GM21390 (cell line): ENCODE results near the gene JPH3.

Source experiments
- ATAC-seq: cut with Tn5 transposase; IDR thresholded peaks from one replicate; pipeline ENCODE4 v1.9.1; 2021; ENCODE audit not compliant: unreplicated experiment

Gene JPH3

DNA sequence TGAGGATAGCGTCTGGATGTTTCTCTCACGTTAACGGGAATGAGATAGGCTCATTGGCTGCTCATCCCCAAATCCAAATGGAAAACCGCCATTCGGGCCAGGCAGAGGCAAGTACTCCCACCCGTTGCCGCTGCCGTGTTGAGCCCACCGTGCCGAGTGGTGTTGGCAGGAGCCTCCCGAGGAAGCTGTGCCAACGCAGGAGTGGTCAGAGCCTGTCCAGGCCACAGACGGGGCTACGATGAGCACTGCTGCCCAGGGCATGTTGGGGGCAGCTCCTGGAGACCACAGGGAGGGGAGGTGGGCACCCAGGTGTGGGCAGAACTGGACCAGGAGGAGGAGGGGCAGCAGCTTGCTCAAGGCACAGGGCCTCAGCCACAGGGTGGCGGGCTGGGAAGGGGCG is 91.5 kb downstream of the JPH3 start:
- no peak for ATAC-seq

DNA sequence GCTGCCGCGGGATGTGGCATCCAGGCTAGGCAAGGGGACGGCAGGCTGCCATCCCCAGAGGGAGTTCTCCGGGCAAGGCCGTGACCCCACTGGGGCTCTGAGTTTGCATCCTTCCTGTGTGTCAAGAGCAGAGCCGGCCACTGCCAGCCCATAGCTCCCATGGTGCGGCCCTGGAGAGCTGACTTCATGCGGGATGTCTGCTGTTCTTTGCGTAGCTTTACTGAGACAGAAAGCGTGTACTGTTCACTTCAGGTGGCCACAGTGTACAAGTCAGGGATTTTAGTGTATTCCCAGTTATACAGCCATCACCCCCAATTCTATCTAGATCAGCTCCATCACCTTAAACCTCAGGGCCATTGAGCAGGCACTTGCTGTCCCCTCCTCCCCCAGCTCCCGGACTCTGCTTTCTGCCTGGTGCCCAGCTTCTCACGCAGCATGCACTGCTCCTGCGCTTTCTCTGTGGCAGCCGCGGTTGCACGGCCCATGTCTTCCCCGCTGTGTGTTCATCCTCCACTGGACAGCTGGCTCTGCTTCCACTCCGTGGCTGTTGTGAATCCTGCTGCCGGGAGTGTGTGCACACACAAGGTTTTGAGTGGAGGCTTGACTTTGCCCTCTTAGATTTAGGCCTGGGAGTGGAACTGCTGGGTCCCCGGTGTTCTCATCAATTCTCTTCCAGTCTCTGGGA is 92.3 kb downstream of the JPH3 start:
- ATAC-seq: no peak

DNA sequence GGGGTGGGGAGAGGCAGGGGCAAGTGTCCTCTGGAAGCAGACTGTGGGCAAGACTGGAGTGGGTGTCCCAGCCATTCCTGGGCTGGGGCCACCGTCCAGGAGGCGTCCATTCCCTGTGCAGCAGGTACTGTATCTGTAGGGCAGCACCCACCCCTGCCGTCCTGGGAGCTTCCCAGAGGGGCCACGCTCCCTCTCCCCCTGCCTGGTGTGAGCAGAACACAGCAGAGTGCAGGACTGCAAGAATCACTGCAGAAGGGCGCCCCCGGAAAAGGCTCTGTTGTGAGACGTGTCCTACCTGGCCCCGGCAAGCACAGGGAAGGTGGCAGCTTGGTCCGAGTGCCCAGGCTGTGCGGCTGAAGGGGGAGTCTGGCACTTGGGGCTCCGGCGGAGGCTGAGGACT is 93.2 kb downstream of the JPH3 start:
- no peak for ATAC-seq

DNA sequence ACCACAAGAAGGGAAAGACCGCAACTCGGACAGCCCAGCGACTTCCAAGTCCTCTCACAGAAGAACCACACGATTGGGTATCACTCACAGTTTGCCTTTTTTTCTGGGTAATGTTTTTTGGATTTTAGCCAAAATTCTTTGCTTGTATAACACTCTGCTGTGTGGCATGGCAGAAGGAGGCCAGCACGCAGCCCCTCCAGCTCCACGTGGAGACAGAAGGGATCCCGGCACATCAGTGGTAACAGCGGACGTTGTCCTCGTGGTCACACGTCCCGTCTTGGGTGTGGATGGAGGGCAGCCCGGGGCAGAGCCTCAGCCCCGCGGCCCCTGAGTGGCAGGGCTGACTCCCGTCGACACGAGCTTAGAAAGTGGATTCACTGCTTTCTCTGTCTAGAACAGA is 94.4 kb downstream of the JPH3 start:
- ATAC-seq: no peak

DNA sequence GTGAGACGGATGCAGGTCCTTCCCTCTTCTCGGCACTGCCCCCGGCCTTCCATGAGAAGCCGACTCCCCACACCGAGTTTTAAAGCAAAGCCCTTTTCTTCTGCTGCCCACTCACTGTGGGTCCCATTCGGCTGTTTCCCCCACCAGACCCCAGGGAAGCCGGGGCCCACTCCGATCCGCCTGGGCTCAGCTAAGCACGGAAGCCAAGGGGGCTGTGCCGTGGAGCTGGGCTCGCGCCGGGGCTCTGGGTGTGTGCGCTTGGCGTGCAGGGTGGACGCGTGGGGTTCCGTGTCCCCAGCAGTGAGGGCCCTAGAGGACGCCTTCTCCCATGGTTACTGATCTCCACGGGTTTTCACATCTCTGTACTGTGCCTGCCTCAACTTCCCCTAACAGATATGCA is 94.9 kb downstream of the JPH3 start:
- ATAC-seq: no peak

DNA sequence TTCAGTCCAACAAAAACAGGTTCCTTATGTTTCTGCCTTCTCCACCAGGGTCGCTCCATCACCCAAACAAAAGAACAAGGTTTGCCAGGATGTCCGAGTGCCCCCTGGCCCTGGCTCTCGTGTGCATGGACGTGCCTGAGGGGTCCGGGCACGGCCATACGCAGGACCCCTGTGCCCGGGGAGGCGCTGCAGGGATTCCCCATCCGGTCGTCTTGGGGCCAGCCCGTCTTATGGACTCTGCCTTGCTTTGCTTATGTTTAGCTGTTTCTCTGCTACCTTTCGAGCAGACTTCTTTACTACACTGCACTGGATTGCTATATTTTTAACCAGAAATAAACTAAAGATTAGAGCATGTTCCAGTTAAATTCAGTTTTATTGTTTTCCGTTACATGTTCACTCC is 95.5 kb downstream of the JPH3 start:
- no peak for ATAC-seq

DNA sequence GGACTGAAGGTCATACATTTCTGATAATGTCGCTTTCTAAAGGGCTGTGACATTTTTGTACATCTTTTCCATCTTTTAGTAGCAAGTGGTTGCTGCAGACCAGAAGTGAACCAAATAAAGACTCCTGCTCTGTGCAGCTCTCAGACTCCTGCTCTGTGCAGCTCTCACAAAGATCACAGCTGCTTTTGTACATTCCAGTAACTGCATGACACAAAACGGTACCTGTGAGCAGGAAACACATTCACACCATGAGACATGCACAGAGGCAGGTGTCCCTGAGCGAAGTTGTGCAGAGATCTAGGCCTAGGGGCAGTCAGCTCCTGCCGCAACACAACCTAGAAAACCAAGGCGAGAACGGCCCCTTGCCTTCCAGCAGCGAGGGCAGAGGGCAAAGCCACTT is 95.9 kb downstream of the JPH3 start:
- ATAC-seq: peak; percentile 58

DNA sequence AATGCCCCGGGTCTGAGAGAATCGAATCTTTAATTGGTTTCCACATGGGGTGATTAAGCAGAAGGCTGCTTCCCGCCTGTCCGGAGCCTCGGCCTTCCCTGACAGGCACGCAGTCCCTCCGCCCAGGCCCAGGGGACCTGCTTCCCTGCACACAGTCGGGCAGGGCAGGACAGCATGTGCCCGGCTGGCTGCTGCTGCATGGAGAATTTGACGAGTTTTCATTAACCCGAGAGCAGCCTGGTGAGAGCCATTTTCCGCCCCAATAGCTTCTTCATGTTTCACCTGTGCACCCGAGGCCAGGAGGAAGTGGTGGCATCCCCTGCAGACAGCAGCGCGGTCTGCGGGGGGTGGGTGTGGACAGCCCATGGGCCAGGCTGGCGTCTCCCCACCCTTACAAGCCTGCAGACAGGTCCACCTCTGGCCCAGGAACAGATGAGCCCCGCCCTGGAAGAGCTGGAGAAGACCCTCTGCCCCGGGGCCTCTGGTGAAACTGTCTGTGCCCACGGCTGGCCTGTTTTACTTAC is 96.4 kb downstream of the JPH3 start:
- ATAC-seq: no peak

DNA sequence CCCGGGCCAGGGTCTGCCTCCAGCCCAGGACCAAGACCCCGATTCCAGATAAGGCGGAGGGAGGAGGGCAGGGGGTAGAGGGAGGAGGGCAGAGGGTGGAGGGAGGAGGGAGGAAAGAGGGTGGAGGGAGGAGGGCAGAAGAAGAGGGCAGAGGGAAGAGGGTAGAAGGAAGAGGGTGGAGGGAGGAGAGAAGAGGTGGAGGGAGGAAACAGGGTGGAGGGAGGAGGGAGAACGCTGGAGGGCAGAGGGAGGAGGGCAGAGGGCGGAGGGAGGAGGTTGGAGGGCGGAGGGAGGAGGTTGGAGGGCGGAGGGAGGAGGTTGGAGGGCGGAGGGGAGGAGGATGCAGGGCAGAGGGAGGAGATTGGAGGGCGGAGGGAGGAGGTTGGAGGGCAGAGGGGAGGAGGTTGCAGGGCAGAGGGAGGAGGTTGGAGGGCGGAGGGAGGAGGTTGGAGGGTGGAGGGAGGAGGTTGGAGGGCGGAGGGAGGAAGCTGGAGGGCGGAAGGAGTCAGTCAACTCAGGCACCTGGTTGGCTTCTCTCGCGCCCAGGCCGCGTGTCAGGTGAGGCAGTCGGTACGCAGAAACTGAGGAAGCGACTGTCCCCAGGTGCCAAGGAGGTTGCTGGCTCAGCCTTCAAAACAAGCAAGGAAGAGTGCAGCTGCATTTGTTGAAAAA is 98.2 kb downstream of the JPH3 start:
- no peak for ATAC-seq

DNA sequence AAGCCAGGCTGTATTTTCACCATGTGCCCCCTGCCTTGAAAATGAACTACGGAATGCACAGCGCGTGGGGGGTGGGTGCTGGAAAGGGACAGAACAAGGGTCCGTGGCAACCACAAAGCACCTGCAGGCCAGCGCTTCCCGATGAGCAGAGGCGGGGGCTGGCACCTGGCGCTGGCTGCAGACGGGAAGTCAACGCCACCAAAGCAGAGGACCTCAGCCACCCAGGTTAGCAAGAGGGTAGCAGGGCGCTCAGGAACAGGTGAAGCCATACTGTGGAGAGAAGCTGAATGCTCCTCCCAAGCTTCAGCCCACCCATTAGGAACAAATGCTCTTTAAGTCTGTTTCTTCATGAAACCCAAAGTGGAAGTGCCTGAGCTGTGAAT is 98.8 kb downstream of the JPH3 start:
- no peak for ATAC-seq

DNA sequence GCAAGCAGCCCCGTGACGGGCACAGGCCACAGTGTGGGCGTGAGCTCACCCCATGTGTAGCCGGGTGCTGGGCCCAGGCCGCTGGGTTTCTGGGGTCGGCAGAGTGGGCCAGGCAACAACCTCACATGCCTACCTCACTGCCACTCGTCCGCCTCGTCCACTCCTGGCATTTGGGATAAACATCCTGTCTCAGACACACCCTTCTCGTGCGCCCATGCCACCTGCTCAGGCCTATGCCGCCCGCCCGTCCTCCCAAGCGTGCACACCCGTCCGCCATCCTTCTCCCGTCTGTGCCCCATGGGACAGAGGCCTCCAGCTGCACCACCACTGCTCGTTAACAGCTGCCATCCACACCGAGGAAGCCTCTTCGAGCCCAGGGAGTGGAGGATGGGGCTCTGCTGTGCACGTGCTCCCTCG is 99.2 kb downstream of the JPH3 start:
- ATAC-seq: no peak

DNA sequence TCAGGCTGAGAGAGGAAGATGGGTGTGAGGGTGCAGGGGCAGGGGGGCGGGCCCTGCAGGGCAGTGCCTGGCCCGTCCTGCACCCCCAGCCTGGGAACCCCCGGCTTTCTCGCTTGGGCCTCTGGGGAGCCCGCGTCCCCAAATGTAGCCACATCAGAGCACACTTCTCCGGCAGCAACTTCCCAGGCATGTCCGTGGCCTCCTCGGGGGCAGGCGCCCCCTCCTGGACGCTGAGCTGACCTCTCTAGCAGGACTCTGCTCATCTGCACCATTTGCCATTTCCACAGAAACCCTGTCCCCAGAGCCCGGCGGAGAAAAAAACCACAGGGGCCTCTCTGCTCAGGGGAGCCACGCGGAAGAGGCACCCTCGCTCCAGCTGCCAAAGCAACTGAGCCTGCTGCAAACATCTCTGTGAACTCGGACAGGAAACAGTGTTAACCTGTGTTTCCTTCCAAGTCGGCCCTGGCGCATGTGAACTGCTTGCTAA is 100.1 kb downstream of the JPH3 start:
- peak; percentile 45 for ATAC-seq

DNA sequence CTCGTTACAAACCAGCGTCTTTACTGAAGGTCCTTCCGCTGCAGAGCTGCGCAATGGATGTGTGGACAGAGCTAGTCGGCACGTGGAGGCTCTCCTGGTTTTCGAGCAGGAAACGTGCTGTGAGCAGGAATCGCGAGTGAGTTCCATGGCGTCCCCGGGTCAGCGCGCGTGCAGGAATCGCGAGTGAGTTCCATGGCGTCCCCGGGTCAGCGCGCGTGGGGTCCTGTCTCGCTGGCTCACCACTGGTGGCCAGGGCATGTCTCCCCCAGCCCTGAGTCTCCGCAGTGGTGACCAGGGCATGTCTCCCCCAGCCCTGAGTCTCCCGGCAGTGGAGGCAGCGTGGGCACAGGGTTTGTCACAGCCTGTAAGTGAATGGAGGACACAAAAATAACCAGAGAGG is 100.8 kb downstream of the JPH3 start:
- ATAC-seq: no peak

DNA sequence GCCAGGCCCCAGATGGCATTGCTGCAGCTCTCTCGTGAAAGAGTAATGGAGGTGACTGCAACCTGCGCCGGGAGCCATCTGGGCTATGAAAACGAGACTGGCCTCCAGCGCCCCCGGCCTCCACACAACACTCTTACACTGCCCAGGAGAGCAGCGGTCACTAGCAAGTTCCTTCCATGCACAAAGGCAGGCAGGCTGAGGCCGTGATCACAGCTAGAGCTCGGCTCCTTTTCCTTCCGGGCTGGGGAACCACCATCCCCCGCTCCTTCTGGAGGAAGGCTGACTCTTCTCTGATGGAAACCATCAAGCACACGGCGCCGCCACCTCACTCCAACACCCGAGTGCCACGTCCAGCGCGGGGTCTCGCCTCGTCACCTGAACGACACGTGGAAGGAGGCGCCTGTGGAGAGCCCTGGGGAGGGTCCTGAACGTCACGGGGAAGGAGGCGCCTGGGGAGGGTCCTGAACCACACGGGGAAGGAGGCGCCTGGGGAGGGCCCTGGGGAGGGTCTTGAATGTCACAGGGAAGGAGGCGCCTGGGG is 101.6 kb downstream of the JPH3 start:
- no peak for ATAC-seq

DNA sequence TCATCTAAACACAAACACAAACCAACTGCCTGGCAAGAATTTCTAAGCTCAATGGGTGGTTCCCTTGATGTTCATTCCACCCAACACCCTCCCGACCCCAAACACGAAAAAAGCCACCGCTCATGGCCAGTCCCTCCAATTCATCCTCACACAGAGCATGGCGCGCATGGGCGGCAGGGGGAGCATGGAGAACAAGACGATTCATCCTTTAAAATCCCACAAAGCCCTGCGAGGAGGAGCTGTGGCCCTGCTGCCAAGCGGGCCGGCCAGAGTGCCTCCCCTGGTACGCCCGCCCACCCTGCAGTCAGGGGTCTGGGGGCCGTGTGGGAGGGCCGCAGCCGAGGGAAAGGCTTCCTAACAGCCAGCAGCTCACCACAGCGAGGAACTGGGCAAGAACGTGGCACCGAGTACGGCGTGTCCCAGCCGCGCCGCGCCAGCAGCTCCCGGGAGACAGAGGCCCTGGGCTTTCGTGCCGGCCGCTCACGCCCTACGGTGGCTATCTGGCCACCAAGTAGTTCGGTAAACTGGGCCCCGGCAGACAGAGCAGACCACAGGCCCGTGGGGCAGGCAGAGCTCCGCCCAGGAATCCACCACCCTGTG is 102.5 kb downstream of the JPH3 start:
- ATAC-seq: no peak

DNA sequence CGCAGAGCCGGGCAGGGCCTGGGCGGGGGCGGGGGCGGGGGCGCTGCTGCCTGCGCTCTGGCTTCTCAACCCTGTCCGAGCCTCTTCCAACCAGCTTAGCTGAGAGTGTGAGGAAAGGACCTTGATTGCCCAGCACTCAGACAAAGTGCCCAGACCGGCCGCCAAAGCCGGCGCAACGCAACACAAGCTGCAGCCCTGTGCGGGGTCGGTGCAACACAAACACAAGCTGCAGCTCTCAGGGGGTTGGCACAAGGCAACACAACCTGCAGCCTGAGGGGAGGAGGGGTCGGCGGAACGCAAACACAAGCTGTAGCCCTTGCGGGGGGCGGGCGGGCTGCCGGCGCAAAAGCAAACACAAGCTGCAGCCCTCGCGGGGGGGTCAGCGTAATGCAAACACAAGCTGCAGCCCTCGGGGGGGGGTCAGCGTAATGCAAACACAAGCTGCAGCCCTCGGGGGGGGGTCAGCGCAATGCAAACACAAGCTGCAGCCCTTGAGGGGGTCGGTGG is 103.5 kb downstream of the JPH3 start:
- no peak for ATAC-seq

DNA sequence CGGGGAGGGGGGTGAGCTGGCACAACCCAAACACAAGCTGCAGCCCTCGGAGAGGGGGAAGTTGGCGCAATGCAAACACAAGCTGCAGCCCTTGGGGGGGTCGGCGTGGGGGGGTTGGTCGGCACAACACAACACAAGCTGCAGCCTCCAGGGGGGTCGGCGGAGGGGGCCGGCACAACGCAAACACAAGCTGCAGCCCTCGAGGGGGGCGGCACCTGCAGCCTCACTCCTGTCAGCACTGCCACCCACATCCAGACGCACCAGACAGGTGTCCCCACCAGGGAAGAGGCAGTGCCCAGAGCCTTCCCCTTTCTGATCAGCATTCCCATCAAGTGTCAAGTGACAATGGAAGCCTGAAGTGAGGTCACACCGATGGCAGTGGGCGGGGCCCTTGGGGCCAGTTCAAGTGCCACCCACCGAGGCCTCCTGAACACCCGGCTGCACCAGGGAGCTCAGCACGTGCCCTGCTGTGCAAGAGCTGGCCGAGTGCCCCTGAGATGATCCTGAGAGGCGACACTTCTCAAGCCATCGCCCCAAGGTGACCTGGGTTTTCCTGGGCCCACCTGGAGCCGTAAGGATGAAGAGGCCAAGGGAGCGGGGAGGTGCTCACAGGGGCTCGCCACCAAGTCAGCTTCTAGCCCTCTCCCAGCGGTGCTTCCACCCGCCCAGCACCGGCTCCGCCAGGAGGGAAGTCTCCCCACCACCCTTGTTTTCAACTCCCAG is 104.1 kb downstream of the JPH3 start:
- no peak for ATAC-seq

DNA sequence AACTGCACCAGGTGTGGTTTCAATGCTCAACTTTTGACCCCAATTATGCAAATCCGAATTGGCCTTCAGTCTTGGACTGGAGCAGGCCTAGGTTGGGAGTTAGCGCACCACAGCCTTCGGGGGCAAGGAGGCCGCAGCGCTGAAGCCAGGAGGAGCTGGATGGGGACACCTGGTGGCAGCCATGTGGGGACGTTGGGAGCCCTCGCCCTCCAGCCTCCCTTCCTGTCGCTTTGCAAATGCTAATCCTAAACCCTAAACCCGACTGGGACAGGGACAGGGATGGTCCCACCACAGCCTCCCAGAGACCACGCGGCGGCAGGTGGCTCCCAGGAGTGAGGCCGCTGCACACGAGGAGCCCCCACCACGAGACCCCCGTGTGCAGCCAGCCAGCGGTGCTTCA is 104.8 kb downstream of the JPH3 start:
- no peak for ATAC-seq

DNA sequence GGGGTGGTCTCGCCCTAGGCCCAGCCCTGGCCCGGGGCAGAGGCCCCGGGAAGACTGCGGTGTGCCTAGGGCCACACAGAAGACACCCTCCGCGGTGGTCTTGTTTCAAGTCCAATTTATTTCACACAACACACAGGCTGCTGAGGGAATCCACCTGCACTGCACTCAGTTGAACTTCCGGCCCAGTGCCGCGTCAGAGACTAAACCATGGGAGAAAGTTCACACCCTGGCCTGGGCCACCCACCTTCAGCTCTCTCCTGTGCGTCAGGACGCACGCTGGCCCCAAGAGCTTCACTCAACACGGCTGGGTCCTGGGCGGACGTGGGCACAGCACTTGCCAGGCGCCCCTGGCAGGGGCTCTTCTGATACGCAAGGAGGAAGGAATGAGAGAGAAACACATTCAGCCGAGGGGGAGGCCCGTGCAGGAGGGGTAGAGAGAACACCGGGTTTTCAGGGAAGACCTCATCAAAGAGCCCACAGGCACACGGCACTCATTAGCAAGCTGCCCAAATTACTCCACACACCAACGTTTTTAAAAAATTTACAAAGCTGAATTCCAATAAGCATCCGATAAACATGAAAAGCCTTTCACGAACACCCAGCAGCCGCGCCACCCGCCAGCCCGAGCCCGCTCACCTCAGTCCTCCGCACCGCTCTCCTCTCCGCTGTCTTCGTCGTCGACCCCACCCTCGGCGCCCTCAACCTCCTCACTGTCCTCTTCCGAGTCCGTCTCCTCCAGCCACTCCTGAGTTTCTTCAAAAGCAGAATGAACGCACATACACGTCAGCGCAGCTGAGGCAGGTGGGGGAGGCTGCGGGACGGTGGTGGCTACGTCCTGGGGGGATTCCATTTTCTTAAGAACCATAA is 105.6 kb downstream of the JPH3 start:
- ATAC-seq: no peak
